Vein endothelial cell (primary cell): ENCODE data around the gene HLA-DOB. TPM values are rescaled to one million over a fixed set of nuclear protein-coding genes. Genes with fewer than 3 reads are reported as not detected.

Experiments
- total RNA-seq: library from RNA; depleted of rRNA; stranded (reverse); fragments of >200 nt; gene quantifications from 2 replicates; pipeline ENCODE4 v1.2.3, GENCODE V29; 2012

The HLA-DOB gene
- total RNA-seq = under 0.01 and 0.19 TPM in 2 replicates

GRCh38 chr6:32816746-32817204 is at the start of gene HLA-DOB:
Gene HLA-DOB, minus strand, starts transcription at chr6:32817002. Its CDS starts 51 bp downstream, at chr6:32816951.

GRCh38 chr6:32853541-32854375 is 37.0 kb upstream of the HLA-DOB start, which contains the start of the genes PSMB9 and TAP1:
Gene PSMB9, plus strand, starts transcription at chr6:32854192. Its CDS starts 38 bp downstream, at chr6:32854230.
Gene TAP1, minus strand, starts transcription at chr6:32853704. Its CDS starts 68 bp downstream, at chr6:32853636.

DNA sequence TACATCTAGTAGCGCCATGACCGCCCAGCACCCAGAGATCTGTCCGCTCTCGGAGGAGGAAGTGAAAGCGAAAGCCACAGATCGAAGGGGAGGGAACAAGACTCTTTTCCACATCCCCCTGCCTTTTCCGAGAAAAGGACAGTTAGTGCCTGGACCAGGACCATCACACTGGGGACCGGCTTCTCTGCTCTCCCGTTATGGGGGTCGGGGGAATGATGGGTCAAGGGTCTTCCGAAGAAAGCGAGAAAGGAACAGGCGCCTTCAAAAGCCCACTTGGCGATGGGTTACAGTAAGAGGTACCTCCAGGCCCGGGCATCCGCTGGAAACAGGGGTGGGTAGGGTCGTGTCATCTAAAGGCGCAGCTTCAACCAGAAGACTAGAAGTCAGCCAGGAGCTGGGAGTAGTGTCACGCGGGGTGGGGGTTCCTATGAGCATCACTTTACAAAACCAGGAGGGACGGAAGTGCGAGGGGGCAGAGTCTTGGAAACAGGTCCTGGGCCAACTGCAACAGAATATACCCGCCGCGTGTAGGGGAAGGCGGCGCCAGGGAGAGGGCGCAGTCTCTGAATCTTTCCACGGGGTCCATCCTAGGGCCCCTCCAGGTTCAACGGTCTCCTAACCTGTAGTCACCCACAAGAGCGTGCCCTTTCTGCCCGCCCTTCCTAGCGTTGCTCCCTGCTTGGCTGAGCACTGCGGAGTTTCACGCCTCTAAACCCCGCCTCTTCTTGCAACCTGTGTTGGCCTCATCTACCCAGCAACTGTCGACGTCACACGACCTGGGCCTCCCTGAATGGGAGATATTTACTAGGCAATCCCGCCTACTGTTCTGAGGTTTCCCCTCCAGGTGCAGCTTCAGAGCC is 27.4 kb upstream of the HLA-DOB start, which contains the start of gene PSMB8:
PSMB8 (minus strand) TSS at position 69 of the 860 bp plus-strand sequence; CDS start at position 18, 51 bp downstream.

GRCh38 chr6:32838114-32838958 is 21.5 kb upstream of the HLA-DOB start, which contains the start of gene TAP2:
Gene TAP2, minus strand, starts transcription at chr6:32838739. Its CDS starts 506 bp downstream, at chr6:32838233.

GRCh38 chr6:32763421-32763820 is 53.4 kb downstream of the HLA-DOB start, which contains the start of gene HLA-DQB2:
Gene HLA-DQB2, minus strand, starts transcription at chr6:32763532. Its CDS starts 62 bp downstream, at chr6:32763470.

Other genes with a start within 250 kb of the HLA-DOB start
- 0.10 and 1.3 TPM in 2 replicates for gene HLA-DRB1, start 227.2 kb downstream of the HLA-DOB start, total RNA-seq
- not detected in 2 replicates for gene HLA-DQA1, start 179.6 kb downstream of the HLA-DOB start, total RNA-seq
- gene HLA-DQB1, start 150.3 kb downstream of the HLA-DOB start, total RNA-seq = not detected in 2 replicates
- gene HLA-DQA2, start 75.6 kb downstream of the HLA-DOB start, total RNA-seq = 0.19 TPM in 1 of 2 replicates, not detected in the other
- gene HLA-DQB2, start 53.5 kb downstream of the HLA-DOB start, total RNA-seq = not detected in 2 replicates
- 18.3 and 21.6 TPM in 2 replicates for gene TAP2, start 21.7 kb upstream of the HLA-DOB start, total RNA-seq
- gene PSMB8, start 27.0 kb upstream of the HLA-DOB start, total RNA-seq = 32.2 and 34.3 TPM in 2 replicates
- gene TAP1, start 36.7 kb upstream of the HLA-DOB start, total RNA-seq = 25.5 and 29.3 TPM in 2 replicates
- 2.9 and 3.9 TPM in 2 replicates for gene PSMB9, start 37.2 kb upstream of the HLA-DOB start, total RNA-seq
- gene HLA-DMB, start 124.0 kb upstream of the HLA-DOB start, total RNA-seq = 0.96 and 1.3 TPM in 2 replicates
- 0.48 and 2.0 TPM in 2 replicates for gene HLA-DMA, start 136.1 kb upstream of the HLA-DOB start, total RNA-seq
- 128 and 139 TPM in 2 replicates for gene BRD2, start 151.6 kb upstream of the HLA-DOB start, total RNA-seq
- gene HLA-DOA, start 192.6 kb upstream of the HLA-DOB start, total RNA-seq = not detected in 2 replicates